Gastrocnemius medialis (tissue), 4 donors: ENCODE data around the gene AK3. TPM values are rescaled to one million over a fixed set of nuclear protein-coding genes. Genes with fewer than 3 reads are reported as not detected.

ENCODE experiments used
- ATAC-seq, 2 donors: fragments of 150-250 bp; one replicate each; pipeline ENCODE4 v1.9.1; 2016
- DNase-seq, 2 donors: peaks; one replicate each; pipeline ENCODE4 v3.0.0-alpha.2; 2019
- H3K27ac ChIP-seq, 4 donors: fragments of 200-600 bp; sonication (generic); 1 replicate in 1 of 4; 2 replicates in 3 of 4; pipeline ENCODE4 v1.5.1; 2016 to 2018; ENCODE audit warnings: mild to moderate bottlenecking in 2 of 4, moderate library complexity in 1 of 4
- H3K27me3 ChIP-seq, 3 donors: fragments of 200-600 bp; sonication (generic) in 2 of 3; 1 replicate in 1 of 3; 2 replicates in 2 of 3; pipeline versions ENCODE4 v1.5.1 to v1.6.0; 2016 to 2019; ENCODE audit warnings: mild to moderate bottlenecking in 1 of 3, moderate library complexity in 1 of 3
- H3K36me3 ChIP-seq, 2 donors: fragments of 200-600 bp; sonication (generic) in 1 of 2; one replicate each; pipeline ENCODE4 v1.5.1; 2017 to 2018
- H3K4me1 ChIP-seq, 2 donors: fragments of 200-600 bp; sonication (generic) in 1 of 2; one replicate each; pipeline ENCODE4 v1.5.1; 2016 to 2017; ENCODE audit warnings: mild to moderate bottlenecking in 2 of 2
- H3K4me3 ChIP-seq, 4 donors: fragments of 200-600 bp; sonication (generic) in 3 of 4; 1 replicate in 1 of 4; 2 replicates in 3 of 4; pipeline ENCODE4 v1.5.1; 2016 to 2019; ENCODE audit warnings: mild to moderate bottlenecking in 2 of 4
- H3K9me3 ChIP-seq, 3 donors: fragments of 200-600 bp; sonication (generic) in 2 of 3; 1 replicate in 1 of 3; 2 replicates in 2 of 3; pipeline ENCODE4 v1.5.1; 2016 to 2019
- POLR2A ChIP-seq, 2 donors: fragments of 450-650 bp; IDR thresholded peaks; one replicate each; pipeline ENCODE4 v1.6.1; 2017; ENCODE audit warnings: antibody characterized with exemption in 2 of 2, mild to moderate bottlenecking in 2 of 2, moderate library complexity in 2 of 2
- in situ Hi-C, 4 donors: fragments of 200-750 bp; cut with MboI; loops; one replicate each; pipeline versions ENCODE4 v1.15.0 to v1.8.0; 2017; ENCODE audit warnings: low sequenced_read_pairs in 4 of 4
- intact Hi-C: fragments of 100-400 bp; cut with DNase I; formaldehyde crosslinking; loops from one replicate; pipeline ENCODE4 v1.15.1; 2023; ENCODE audit warnings: low total_unique reads
- total RNA-seq, 4 donors: library from RNA; depleted of rRNA; stranded (reverse); fragments of >200 nt; gene quantifications; one replicate each; pipeline versions ENCODE4 v1.1.0 to v1.2.3, GENCODE V29; 2016
- TF ChIP-seq, protein P1 (sequence below), 5 experiments: fragments of 450-650 bp in 3 of 5; fragments of 200-600 bp in 2 of 5; sonication (generic) in 2 of 5; IDR thresholded peaks in 4 of 5; conservative IDR thresholded peaks in 1 of 5; 1 replicate in 4 of 5; 2 replicates in 1 of 5; pipeline ENCODE4 v1.5.1; 2016 to 2019; ENCODE audit warnings: antibody characterized with exemption in 5 of 5, mild to moderate bottlenecking in 3 of 5, moderate library complexity in 3 of 5

The AK3 gene
- total RNA-seq, 4 donors from 2014 or later, result 163 to 270 (median 188) TPM

DNA sequence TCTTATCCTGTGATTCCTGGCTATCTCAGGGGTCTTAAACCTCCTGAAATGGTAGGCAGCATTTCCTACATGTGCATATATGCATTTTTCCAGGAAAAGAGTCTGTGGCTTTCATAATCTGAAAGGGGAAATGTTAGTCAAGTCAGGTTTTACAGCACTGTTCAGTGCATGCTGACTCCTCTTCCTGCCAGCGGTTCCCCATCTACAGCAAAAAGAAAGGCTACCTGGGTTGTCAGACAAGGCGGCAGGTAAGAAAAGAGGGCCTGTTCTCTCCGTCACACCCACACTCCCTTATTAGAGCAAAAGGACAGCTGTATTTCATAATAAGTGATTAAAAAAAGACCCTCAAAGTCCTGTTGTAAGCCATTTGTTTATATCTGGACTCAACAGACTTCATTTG, 70.4 kb downstream of the AK3 start:
- Histone ChIP-seq H3K27me3 (no peaks in the 10 kb centered on the region), H3K4me3 (no peak overlapping the region), H3K27ac (no peak overlapping the region), H3K4me1 (peaks cover 0 to 14% of the 10 kb centered on the region in 2 donors), H3K36me3 (no peaks in the 10 kb centered on the region), H3K9me3 (no peaks in the 10 kb centered on the region)
- in situ Hi-C loops, result no loop called here
- intact Hi-C loops, result no loop called here
- no peak for ATAC-seq
- DNase-seq, result no peak
- TF ChIP-seq POLR2A (IDR thresholded peaks at IDR 0.05), result no peak
- TF ChIP-seq, protein P1, sequence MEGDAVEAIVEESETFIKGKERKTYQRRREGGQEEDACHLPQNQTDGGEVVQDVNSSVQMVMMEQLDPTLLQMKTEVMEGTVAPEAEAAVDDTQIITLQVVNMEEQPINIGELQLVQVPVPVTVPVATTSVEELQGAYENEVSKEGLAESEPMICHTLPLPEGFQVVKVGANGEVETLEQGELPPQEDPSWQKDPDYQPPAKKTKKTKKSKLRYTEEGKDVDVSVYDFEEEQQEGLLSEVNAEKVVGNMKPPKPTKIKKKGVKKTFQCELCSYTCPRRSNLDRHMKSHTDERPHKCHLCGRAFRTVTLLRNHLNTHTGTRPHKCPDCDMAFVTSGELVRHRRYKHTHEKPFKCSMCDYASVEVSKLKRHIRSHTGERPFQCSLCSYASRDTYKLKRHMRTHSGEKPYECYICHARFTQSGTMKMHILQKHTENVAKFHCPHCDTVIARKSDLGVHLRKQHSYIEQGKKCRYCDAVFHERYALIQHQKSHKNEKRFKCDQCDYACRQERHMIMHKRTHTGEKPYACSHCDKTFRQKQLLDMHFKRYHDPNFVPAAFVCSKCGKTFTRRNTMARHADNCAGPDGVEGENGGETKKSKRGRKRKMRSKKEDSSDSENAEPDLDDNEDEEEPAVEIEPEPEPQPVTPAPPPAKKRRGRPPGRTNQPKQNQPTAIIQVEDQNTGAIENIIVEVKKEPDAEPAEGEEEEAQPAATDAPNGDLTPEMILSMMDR (IDR thresholded peaks at IDR 0.05 in 4 of 5, conservative IDR thresholded peaks at IDR 0.05 in 1 of 5), result no peak

GRCh38 chr9:4669890-4670289, 71.1 kb downstream of the AK3 start:
- intact Hi-C loops, result loop anchor here (10.0 kb wide), 2 partner anchors 315 to 775 kb away; partner anchors contain the start of gene JAK2
- no peaks in the 10 kb centered on the region for H3K9me3 ChIP-seq
- in situ Hi-C loops, result no loop called here

GRCh38 chr9:4668604-4669003, 72.4 kb downstream of the AK3 start:
- no peak for TF ChIP-seq POLR2A (IDR thresholded peaks at IDR 0.05)
- TF ChIP-seq, protein P1 (IDR thresholded peaks at IDR 0.05 in 4 of 5, conservative IDR thresholded peaks at IDR 0.05 in 1 of 5), result no peak
- DNase-seq (no peak), ATAC-seq (no peak)
- no peaks in the 10 kb centered on the region for H3K9me3 ChIP-seq
- in situ Hi-C loops (no loop called here), intact Hi-C loops (loop anchor here (10.0 kb wide), 2 partner anchors 316 to 776 kb away; partner anchors contain the start of gene JAK2)
- H3K27me3 ChIP-seq, result no peaks in the 10 kb centered on the region
- no peak overlapping the region for H3K4me3 ChIP-seq
- peaks cover 5 to 11% of the 10 kb centered on the region in 2 donors for H3K4me1 ChIP-seq
- no peaks in the 10 kb centered on the region for H3K36me3 ChIP-seq
- no peak overlapping the region for H3K27ac ChIP-seq

More at GRCh38 chr9:4669890-4670289, 71.1 kb downstream of the AK3 start:
- no peak for ATAC-seq
- no peaks in the 10 kb centered on the region for H3K27me3 ChIP-seq
- peaks cover 0 to 13% of the 10 kb centered on the region in 2 donors for H3K4me1 ChIP-seq
- DNase-seq, result no peak
- TF ChIP-seq POLR2A (IDR thresholded peaks at IDR 0.05), result no peak
- TF ChIP-seq, protein P1 (IDR thresholded peaks at IDR 0.05 in 4 of 5, conservative IDR thresholded peaks at IDR 0.05 in 1 of 5), result no peak
- no peak overlapping the region for H3K27ac ChIP-seq
- H3K4me3 ChIP-seq, result no peak overlapping the region
- H3K36me3 ChIP-seq, result no peaks in the 10 kb centered on the region

DNA sequence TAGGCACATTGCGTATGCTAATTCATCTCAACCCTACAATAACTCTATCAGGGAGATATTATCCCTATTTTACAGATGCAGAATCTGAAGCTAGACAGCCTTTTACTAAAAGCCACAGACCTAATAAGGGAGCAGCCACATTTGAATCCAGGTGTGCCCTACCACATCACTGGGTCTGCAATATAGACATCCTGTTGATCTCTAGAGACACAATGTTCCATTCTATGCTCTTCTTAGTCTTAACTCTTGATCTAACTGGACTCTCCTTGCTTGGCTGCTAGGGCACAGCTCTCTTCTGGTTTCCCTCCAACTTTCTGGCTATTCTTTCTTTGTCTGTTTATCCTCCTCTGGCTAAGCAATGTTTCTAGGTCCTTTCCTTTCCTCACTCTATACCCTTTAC, 73.3 kb downstream of the AK3 start:
- no peak overlapping the region for H3K27ac ChIP-seq
- H3K27me3 ChIP-seq, result no peaks in the 10 kb centered on the region
- DNase-seq (no peak), ATAC-seq (no peak)
- intact Hi-C loops (loop anchor here (10.0 kb wide), 2 partner anchors 317 to 777 kb away; partner anchors contain the start of gene JAK2), in situ Hi-C loops (no loop called here)
- TF ChIP-seq POLR2A (IDR thresholded peaks at IDR 0.05), result no peak
- TF ChIP-seq, protein P1 (IDR thresholded peaks at IDR 0.05 in 4 of 5, conservative IDR thresholded peaks at IDR 0.05 in 1 of 5), result no peak
- H3K9me3 ChIP-seq, result no peaks in the 10 kb centered on the region
- H3K4me1 ChIP-seq, result peaks cover 11 to 19% of the 10 kb centered on the region in 2 donors
- no peak overlapping the region for H3K4me3 ChIP-seq
- H3K36me3 ChIP-seq, result no peaks in the 10 kb centered on the region
